Keratinocyte (primary cell): ENCODE data around the gene MFN1.

Source experiments
- EZH2 ChIP-seq: IDR thresholded peaks from one replicate; pipeline ENCODE4 v1.6.1; 2012; ENCODE audit warnings: inconsistent platforms, mild to moderate bottlenecking, low read length, moderate library complexity
- TF ChIP-seq, protein P1 (sequence below), 3 experiments: IDR thresholded peaks in 1 of 3; conservative IDR thresholded peaks in 1 of 3; optimal IDR thresholded peaks in 1 of 3; 2 replicates in 2 of 3; 3 replicates in 1 of 3; pipeline versions ENCODE3 to v1.5.1; 2011; ENCODE audit warnings: low read length in 3 of 3, mild to moderate bottlenecking in 3 of 3, moderate library complexity in 2 of 3, control low read depth in 1 of 3, inconsistent platforms in 1 of 3; ENCODE audit not compliant: insufficient read depth in 2 of 3; ENCODE audit errors: extremely low read depth in 1 of 3

DNA sequence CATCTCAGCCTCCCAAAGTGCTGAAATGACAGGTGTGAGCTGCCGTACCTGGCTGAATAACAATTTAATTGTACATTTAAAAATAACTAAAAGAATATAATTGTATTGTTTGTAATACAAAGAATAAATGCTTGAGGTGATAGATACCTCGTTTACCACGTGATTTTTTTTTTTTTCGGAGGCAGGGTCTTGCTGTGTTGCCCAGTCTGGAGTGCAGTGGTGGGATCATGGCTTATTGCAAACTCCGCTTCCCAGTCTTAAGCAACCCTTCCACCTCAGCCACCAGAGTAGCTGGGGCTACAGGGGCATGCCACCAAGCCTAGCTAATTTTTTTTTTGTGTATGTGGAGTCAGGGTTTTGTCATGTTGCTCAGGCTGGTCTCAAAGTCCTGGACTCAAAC is 15.8 kb downstream of the MFN1 start:
- TF ChIP-seq, protein P1, sequence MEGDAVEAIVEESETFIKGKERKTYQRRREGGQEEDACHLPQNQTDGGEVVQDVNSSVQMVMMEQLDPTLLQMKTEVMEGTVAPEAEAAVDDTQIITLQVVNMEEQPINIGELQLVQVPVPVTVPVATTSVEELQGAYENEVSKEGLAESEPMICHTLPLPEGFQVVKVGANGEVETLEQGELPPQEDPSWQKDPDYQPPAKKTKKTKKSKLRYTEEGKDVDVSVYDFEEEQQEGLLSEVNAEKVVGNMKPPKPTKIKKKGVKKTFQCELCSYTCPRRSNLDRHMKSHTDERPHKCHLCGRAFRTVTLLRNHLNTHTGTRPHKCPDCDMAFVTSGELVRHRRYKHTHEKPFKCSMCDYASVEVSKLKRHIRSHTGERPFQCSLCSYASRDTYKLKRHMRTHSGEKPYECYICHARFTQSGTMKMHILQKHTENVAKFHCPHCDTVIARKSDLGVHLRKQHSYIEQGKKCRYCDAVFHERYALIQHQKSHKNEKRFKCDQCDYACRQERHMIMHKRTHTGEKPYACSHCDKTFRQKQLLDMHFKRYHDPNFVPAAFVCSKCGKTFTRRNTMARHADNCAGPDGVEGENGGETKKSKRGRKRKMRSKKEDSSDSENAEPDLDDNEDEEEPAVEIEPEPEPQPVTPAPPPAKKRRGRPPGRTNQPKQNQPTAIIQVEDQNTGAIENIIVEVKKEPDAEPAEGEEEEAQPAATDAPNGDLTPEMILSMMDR (optimal IDR thresholded peaks at IDR 0.05 in 1 of 3, IDR thresholded peaks at IDR 0.05 in 1 of 3, conservative IDR thresholded peaks at IDR 0.05 in 1 of 3; ENCODE audit: extremely low read depth in 1 of 3, insufficient read depth in 2 of 3, low read length in 3 of 3) = no peak
- no peak for TF ChIP-seq EZH2
